ENCODE measurements around the gene PTGDS.

PTGDS gene

GRCh38 chr9:136972335-136972734 lies 5.0 kb upstream of the PTGDS start:
- Histone ChIP-seq H3K4me1 (ENCODE audit: control insufficient read depth, insufficient read depth, low read length) (peaks cover 22% of the 10 kb centered on the region), H3K9me3 (replicated peaks; ENCODE audit: low read length) (no peaks in the 10 kb centered on the region), H3K4me3 (ENCODE audit: low read length) (no peak overlapping the region), H3K9ac (ENCODE audit: low read depth, low read length) (no peak overlapping the region), H3K27me3 (ENCODE audit: control insufficient read depth, insufficient read depth, low read length) (no peaks in the 10 kb centered on the region), H3K36me3 (ENCODE audit: insufficient read depth, low read length) (no peaks in the 10 kb centered on the region), H3K4me2 (ENCODE audit: low read length) (no peak overlapping the region)

- Histone ChIP-seq H3K4me3 (ENCODE audit: low read length) (no peak overlapping the region), H3K9ac (ENCODE audit: low read depth, low read length) (no peak overlapping the region), H3K4me1 (ENCODE audit: control insufficient read depth, insufficient read depth, low read length) (peaks cover 26% of the 10 kb centered on the region), H3K36me3 (ENCODE audit: insufficient read depth, low read length) (no peaks in the 10 kb centered on the region), H3K9me3 (replicated peaks; ENCODE audit: low read length) (no peaks in the 10 kb centered on the region), H3K4me2 (ENCODE audit: low read length) (no peak overlapping the region), H3K27me3 (ENCODE audit: control insufficient read depth, insufficient read depth, low read length) (no peaks in the 10 kb centered on the region)
Measured at GRCh38 chr9:136972743-136973142, 4.6 kb upstream of the PTGDS start.

- peaks cover 31% of the 10 kb centered on the region for H3K4me1 ChIP-seq (ENCODE audit: control insufficient read depth, insufficient read depth, low read length)
Measured at GRCh38 chr9:136973618-136974617, 3.4 kb upstream of the PTGDS start.

GRCh38 chr9:136974817-136975535 lies 2.3 kb upstream of the PTGDS start:
- H3K27me3 ChIP-seq (ENCODE audit: control insufficient read depth, insufficient read depth, low read length): no peaks in the 10 kb centered on the region
- no peaks in the 10 kb centered on the region for H3K36me3 ChIP-seq (ENCODE audit: insufficient read depth, low read length)
- H3K9me3 ChIP-seq (replicated peaks; ENCODE audit: low read length): no peaks in the 10 kb centered on the region
- peaks cover 31% of the 10 kb centered on the region for H3K4me1 ChIP-seq (ENCODE audit: control insufficient read depth, insufficient read depth, low read length)
- H3K4me3 ChIP-seq (ENCODE audit: low read length): no peak overlapping the region
- no peak overlapping the region for H3K9ac ChIP-seq (ENCODE audit: low read depth, low read length)
- no peak overlapping the region for H3K4me2 ChIP-seq (ENCODE audit: low read length)

More at GRCh38 chr9:136973618-136974617, 3.4 kb upstream of the PTGDS start:
- Histone ChIP-seq H3K9ac (ENCODE audit: low read depth, low read length) (no peak overlapping the region), H3K27me3 (ENCODE audit: control insufficient read depth, insufficient read depth, low read length) (no peaks in the 10 kb centered on the region), H3K9me3 (replicated peaks; ENCODE audit: low read length) (no peaks in the 10 kb centered on the region), H3K4me2 (ENCODE audit: low read length) (no peak overlapping the region), H3K4me3 (ENCODE audit: low read length) (no peak overlapping the region), H3K36me3 (ENCODE audit: insufficient read depth, low read length) (no peaks in the 10 kb centered on the region)

- Histone ChIP-seq H3K4me1 (ENCODE audit: control insufficient read depth, insufficient read depth, low read length) (peaks cover 31% of the 10 kb centered on the region), H3K4me3 (ENCODE audit: low read length) (no peak overlapping the region), H3K36me3 (ENCODE audit: insufficient read depth, low read length) (no peaks in the 10 kb centered on the region), H3K4me2 (ENCODE audit: low read length) (no peak overlapping the region), H3K27me3 (ENCODE audit: control insufficient read depth, insufficient read depth, low read length) (no peaks in the 10 kb centered on the region), H3K9ac (ENCODE audit: low read depth, low read length) (no peak overlapping the region), H3K9me3 (replicated peaks; ENCODE audit: low read length) (no peaks in the 10 kb centered on the region)
Measured at GRCh38 chr9:136975644-136976043, 1.7 kb upstream of the PTGDS start.

GRCh38 chr9:136977649-136978072 lies 357 bp downstream of the PTGDS start:
- no peaks in the 10 kb centered on the region for H3K27me3 ChIP-seq (ENCODE audit: control insufficient read depth, insufficient read depth, low read length)
- no peaks in the 10 kb centered on the region for H3K36me3 ChIP-seq (ENCODE audit: insufficient read depth, low read length)
- H3K9ac ChIP-seq (ENCODE audit: low read depth, low read length): peak overlapping the region; percentile 59
- peaks cover 37% of the 10 kb centered on the region for H3K4me1 ChIP-seq (ENCODE audit: control insufficient read depth, insufficient read depth, low read length)
- peak overlapping the region; percentile 92 for H3K4me2 ChIP-seq (ENCODE audit: low read length)
- no peaks in the 10 kb centered on the region for H3K9me3 ChIP-seq (replicated peaks; ENCODE audit: low read length)
- H3K4me3 ChIP-seq (ENCODE audit: low read length): peak overlapping the region; percentile 71

- H3K4me3 ChIP-seq (ENCODE audit: low read length): peak overlapping the region; percentile 71
- H3K9me3 ChIP-seq (replicated peaks; ENCODE audit: low read length): no peaks in the 10 kb centered on the region
- peak overlapping the region; percentile 59 for H3K9ac ChIP-seq (ENCODE audit: low read depth, low read length)
- no peaks in the 10 kb centered on the region for H3K36me3 ChIP-seq (ENCODE audit: insufficient read depth, low read length)
- peaks cover under 1% of the 10 kb centered on the region for H3K27me3 ChIP-seq (ENCODE audit: control insufficient read depth, insufficient read depth, low read length)
- H3K4me1 ChIP-seq (ENCODE audit: control insufficient read depth, insufficient read depth, low read length): peaks cover 37% of the 10 kb centered on the region
- H3K4me2 ChIP-seq (ENCODE audit: low read length): peak overlapping the region; percentile 92
Measured at GRCh38 chr9:136978073-136978864, 965 bp downstream of the PTGDS start.

GRCh38 chr9:136978865-136979544 lies 1.7 kb downstream of the PTGDS start:
- Histone ChIP-seq H3K4me3 (ENCODE audit: low read length) (no peak overlapping the region), H3K36me3 (ENCODE audit: insufficient read depth, low read length) (no peaks in the 10 kb centered on the region), H3K9me3 (replicated peaks; ENCODE audit: low read length) (no peaks in the 10 kb centered on the region), H3K27me3 (ENCODE audit: control insufficient read depth, insufficient read depth, low read length) (peaks cover 8% of the 10 kb centered on the region), H3K9ac (ENCODE audit: low read depth, low read length) (no peak overlapping the region), H3K4me1 (ENCODE audit: control insufficient read depth, insufficient read depth, low read length) (peaks cover 37% of the 10 kb centered on the region), H3K4me2 (ENCODE audit: low read length) (no peak overlapping the region)

GRCh38 chr9:136979769-136980587 lies 2.7 kb downstream of the PTGDS start:
- Histone ChIP-seq H3K36me3 (ENCODE audit: insufficient read depth, low read length) (no peaks in the 10 kb centered on the region), H3K9me3 (replicated peaks; ENCODE audit: low read length) (no peaks in the 10 kb centered on the region), H3K4me3 (ENCODE audit: low read length) (no peak overlapping the region), H3K9ac (ENCODE audit: low read depth, low read length) (no peak overlapping the region), H3K4me2 (ENCODE audit: low read length) (no peak overlapping the region), H3K4me1 (ENCODE audit: control insufficient read depth, insufficient read depth, low read length) (peaks cover 35% of the 10 kb centered on the region), H3K27me3 (ENCODE audit: control insufficient read depth, insufficient read depth, low read length) (peaks cover 18% of the 10 kb centered on the region)
